GM12874 (cell line): Measurements from ENCODE around the gene PRR29.

Experiments used
- CTCF ChIP-seq: IDR thresholded peaks from 2 replicates; pipeline ENCODE4 v1.5.1; 2011; ENCODE audit warnings: low read depth, mild to moderate bottlenecking, control low read depth, low read length, moderate library complexity; ENCODE audit not compliant: insufficient read depth

The PRR29 gene

GRCh38 chr17:64053101-64053500 is 55.0 kb downstream of the PRR29 start:
- TF ChIP-seq CTCF, result no peak
